Esophagus squamous epithelium (tissue), 5 donors: ENCODE results near the gene CLPSL2. TPM values are rescaled to one million over a fixed set of nuclear protein-coding genes. Genes with fewer than 3 reads are reported as not detected.

Source experiments
- DNase-seq: peaks from one replicate; lab custom pipeline; 2025; lab: John Stamatoyannopoulos, UW
- H3K27ac ChIP-seq, 4 donors: fragments of 200-600 bp; sonication (generic); one replicate each; pipeline ENCODE4 v1.5.1; 2016 to 2019; ENCODE audit warnings: mild to moderate bottlenecking in 1 of 4
- H3K27me3 ChIP-seq, 4 donors: fragments of 200-600 bp; sonication (generic); 1 replicate in 3 of 4; 2 replicates in 1 of 4; pipeline versions ENCODE4 v1.5.1 to v1.6.0; 2017 to 2021; ENCODE audit warnings: antibody characterized with exemption in 1 of 4
- H3K36me3 ChIP-seq, 3 donors: fragments of 200-600 bp; sonication (generic); one replicate each; pipeline ENCODE4 v1.5.1; 2016 to 2019
- H3K4me1 ChIP-seq, 3 donors: fragments of 200-600 bp; sonication (generic); one replicate each; pipeline ENCODE4 v1.5.1; 2017 to 2019
- H3K4me3 ChIP-seq, 4 donors: fragments of 200-600 bp; sonication (generic); 1 replicate in 3 of 4; 2 replicates in 1 of 4; pipeline ENCODE4 v1.5.1; 2016 to 2019; ENCODE audit warnings: mild to moderate bottlenecking in 2 of 4, moderate library complexity in 1 of 4
- H3K9me3 ChIP-seq, 3 donors: fragments of 200-600 bp; sonication (generic); one replicate each; pipeline ENCODE4 v1.5.1; 2016 to 2019
- CTCF ChIP-seq, 6 experiments: fragments of 450-650 bp in 4 of 6; fragments of 200-600 bp in 2 of 6; sonication (generic) in 2 of 6; IDR thresholded peaks; one replicate each; pipeline ENCODE4 v1.5.1; 2016 to 2019; ENCODE audit warnings: antibody characterized with exemption in 6 of 6, mild to moderate bottlenecking in 4 of 6, moderate library complexity in 4 of 6
- POLR2A ChIP-seq, 4 donors: fragments of 450-650 bp; IDR thresholded peaks; one replicate each; pipeline ENCODE4 v1.6.1; 2017; ENCODE audit warnings: antibody characterized with exemption in 4 of 4, mild to moderate bottlenecking in 4 of 4, moderate library complexity in 3 of 4
- WGBS, 2 donors: methylation state at CpG; one replicate each; pipeline ENCODE4 v1.1.5; 2018; 5-methylcytosine and 5-hydroxymethylcytosine counted together
- intact Hi-C: fragments of 100-400 bp; cut with DNase I; formaldehyde crosslinking; loops from one replicate; pipeline ENCODE4 v1.15.0; 2022
- total RNA-seq, 4 donors: library from RNA; depleted of rRNA; stranded (reverse); fragments of >200 nt; gene quantifications; one replicate each; pipeline ENCODE4 v1.1.0, GENCODE V29; 2016
- donor health status: DM: yes; HTN: yes; CAD: no.

Gene CLPSL2
- total RNA-seq, 4 donors from 2014 or later, result not detected

DNA sequence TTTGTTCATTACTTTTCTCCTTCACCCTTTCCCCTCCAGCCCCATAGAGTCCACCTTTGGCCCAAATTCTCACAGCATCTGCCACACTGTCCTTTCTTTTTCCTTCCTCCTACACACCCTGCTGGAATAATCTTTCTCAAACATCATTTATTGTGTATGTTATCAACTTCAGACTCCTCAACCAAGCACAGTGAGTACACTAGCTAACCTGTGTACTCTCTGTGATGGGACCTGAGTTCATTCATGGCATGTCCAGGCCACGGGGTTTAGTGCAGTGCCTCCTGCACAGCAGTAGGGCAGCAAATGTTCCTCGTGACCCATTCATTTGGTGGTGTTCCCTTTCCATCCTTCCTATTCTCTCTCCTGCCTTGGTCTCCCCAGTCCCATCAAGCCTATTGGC is 46.7 kb upstream of the CLPSL2 start:
- peaks cover 87 to 100% (median 88%) of the 10 kb centered on the region in 3 donors for H3K4me1 ChIP-seq
- no peaks in the 10 kb centered on the region for H3K27me3 ChIP-seq
- 27 to 38% methylated on average over 2 of the region's 2 CpGs for WGBS, 2 donors
- H3K4me3 ChIP-seq, result no peak overlapping the region
- DNase-seq, result no peak
- peak overlapping the region; percentile 99 to 100 (median 100) for H3K27ac ChIP-seq
- H3K36me3 ChIP-seq, result no peaks in the 10 kb centered on the region
- intact Hi-C loops, result loop anchor here (5.0 kb wide), 2 partner anchors 37 to 127 kb away; no protein-coding TSS in a partner anchor
- TF ChIP-seq CTCF (IDR thresholded peaks at IDR 0.05) (no peak), POLR2A (IDR thresholded peaks at IDR 0.05) (no peak)
- H3K9me3 ChIP-seq, result no peaks in the 10 kb centered on the region

GRCh38 chr6:35730745-35731413 is 45.5 kb upstream of the CLPSL2 start:
- WGBS, 2 donors, result 4 to 29% methylated on average over 5 to 12 of the region's 15 CpGs

GRCh38 chr6:35731414-35731735 is 45.0 kb upstream of the CLPSL2 start:
- no peaks in the 10 kb centered on the region for H3K36me3 ChIP-seq
- 0% methylated on average over 5 of the region's 23 CpGs; no CpG with 5 or more reads in 1 of the 2 donors for WGBS, 2 donors
- peaks cover 85 to 100% (median 89%) of the 10 kb centered on the region in 3 donors for H3K4me1 ChIP-seq
- H3K27me3 ChIP-seq, result no peaks in the 10 kb centered on the region
- H3K9me3 ChIP-seq, result no peaks in the 10 kb centered on the region
- intact Hi-C loops, result no loop called here
- H3K4me3 ChIP-seq, result peak overlapping the region; percentile 53 to 68 (median 64)
- peak overlapping the region; percentile 99 to 100 (median 100) for H3K27ac ChIP-seq
- DNase-seq, result peak; percentile 80
- TF ChIP-seq CTCF (IDR thresholded peaks at IDR 0.05) (no peak), POLR2A (IDR thresholded peaks at IDR 0.05) (peak in 3 of 4 donors; percentile 66 to 89 (median 81))

More at GRCh38 chr6:35730745-35731413, 45.5 kb upstream of the CLPSL2 start:
- no peak for DNase-seq
- no peaks in the 10 kb centered on the region for H3K27me3 ChIP-seq
- H3K36me3 ChIP-seq, result no peaks in the 10 kb centered on the region
- no peaks in the 10 kb centered on the region for H3K9me3 ChIP-seq
- TF ChIP-seq POLR2A (IDR thresholded peaks at IDR 0.05) (no peak), CTCF (IDR thresholded peaks at IDR 0.05) (no peak)
- peak overlapping the region; percentile 99 to 100 (median 100) for H3K27ac ChIP-seq
- H3K4me1 ChIP-seq, result peaks cover 87 to 100% (median 88%) of the 10 kb centered on the region in 3 donors
- peak overlapping the region; percentile 53 to 68 (median 64) for H3K4me3 ChIP-seq
- intact Hi-C loops, result no loop called here

DNA sequence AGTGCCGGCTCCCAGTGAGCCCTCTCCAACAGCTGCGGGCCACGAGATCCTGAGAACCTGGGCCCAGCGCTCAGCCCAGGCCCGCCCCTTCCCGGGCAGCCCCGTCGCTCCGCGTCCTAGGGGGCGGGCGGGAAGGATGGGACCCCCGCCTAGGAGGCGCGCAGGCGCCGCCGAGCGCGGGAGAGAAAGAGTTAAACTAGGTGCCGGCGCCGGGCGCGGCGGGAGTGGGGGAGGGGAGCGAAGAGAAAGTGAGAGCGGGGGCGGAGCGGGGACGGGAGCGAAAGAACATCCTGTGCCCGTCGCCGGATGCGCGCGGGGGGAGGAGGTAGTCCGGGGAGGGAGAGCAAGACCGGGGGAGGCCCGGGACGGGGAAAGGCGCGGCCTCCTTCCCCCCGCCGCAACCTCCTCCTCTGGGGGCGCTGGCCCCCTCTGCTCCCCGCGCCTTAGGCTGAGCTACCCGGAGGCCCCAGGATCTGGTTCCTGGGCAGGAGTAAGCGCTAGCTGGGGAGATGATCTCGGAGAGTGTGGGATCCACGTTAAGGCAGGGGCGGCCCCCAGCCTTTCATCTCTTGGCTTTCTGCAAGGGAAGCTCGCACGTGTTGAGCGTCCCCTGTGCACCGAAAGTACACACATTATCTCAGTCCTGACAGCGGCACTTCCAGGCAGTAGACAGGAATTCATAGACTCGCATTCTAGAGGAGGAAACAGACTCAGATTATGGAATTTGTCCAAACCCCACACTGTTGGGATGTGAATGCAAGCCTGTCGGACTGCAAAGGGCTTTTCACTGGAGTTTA is 44.5 kb upstream of the CLPSL2 start:
- intact Hi-C loops, result no loop called here
- WGBS, 2 donors, result 0% methylated on average over 5 to 9 of the region's 61 CpGs
- peak overlapping the region; percentile 53 to 68 (median 64) for H3K4me3 ChIP-seq

More for the DNA sequence above, 44.5 kb upstream of the CLPSL2 start:
- H3K9me3 ChIP-seq, result no peaks in the 10 kb centered on the region
- TF ChIP-seq POLR2A (IDR thresholded peaks at IDR 0.05) (peak in 3 of 4 donors; percentile 6 to 68 (median 63)), CTCF (IDR thresholded peaks at IDR 0.05) (peak in 3 of 6 experiments; percentile 7 to 18 (median 16))
- no peaks in the 10 kb centered on the region for H3K36me3 ChIP-seq
- H3K27me3 ChIP-seq, result no peaks in the 10 kb centered on the region
- peak overlapping the region; percentile 99 to 100 (median 100) for H3K27ac ChIP-seq
- DNase-seq, result peak; percentile 84
- H3K4me1 ChIP-seq, result peaks cover 80 to 100% (median 84%) of the 10 kb centered on the region in 3 donors
